ENCODE results near the gene MS4A10. TPM values are rescaled to one million over a fixed set of nuclear protein-coding genes. Genes with fewer than 3 reads are reported as not detected.

The MS4A10 gene
- total and polyA plus RNA-seq, 2 of the 8 experiments (the other 6 are each of a cell fraction or from before 2014, with no cell fraction given) = not detected

GRCh38 chr11:60771879-60772525 lies 13.1 kb upstream of the MS4A10 start:
- Histone ChIP-seq H2BK20ac (ENCODE audit: low read length) (no peak overlapping the region), H3K23ac (ENCODE audit: insufficient read length) (no peak overlapping the region), H3K9me3 (ENCODE audit: insufficient read depth in 2 of 2, low read depth in 1 of 2, low read length in 1 of 2) (no peaks in the 10 kb centered on the region; a peak in 1 of 4 replicates), H2BK5ac (ENCODE audit: low read depth, low read length) (no peak overlapping the region), H2BK120ac (replicated peaks; ENCODE audit: low read depth, low read length) (no peak overlapping the region), H3K4me3 (ENCODE audit: extremely low read depth in 1 of 4, insufficient read depth in 2 of 4, low read depth in 3 of 4, low read length in 4 of 4) (no peak overlapping the region), H2AK5ac (ENCODE audit: low read depth, low read length) (no peak overlapping the region), H3K27ac (ENCODE audit: low read depth, low read length) (no peak overlapping the region), H3K4me2 (ENCODE audit: insufficient read depth in 1 of 2, low read depth in 2 of 2, low read length in 2 of 2) (no peak overlapping the region), H4K91ac (replicated peaks; ENCODE audit: insufficient read length, low read length) (no peak overlapping the region), H3K18ac (ENCODE audit: extremely low read depth, low read length) (no peak overlapping the region), H2AFZ (ENCODE audit: low read length) (no peak overlapping the region), H3K27me3 (replicated peaks in 1 of 4; ENCODE audit: control insufficient read depth in 3 of 4, extremely low read depth in 1 of 4, insufficient read depth in 3 of 4, low read length in 3 of 4) (peaks cover 0 to 11% (median 5%) of the 10 kb centered on the region in 4 experiments; a peak in 3 of 7 replicates), H4K20me1 (replicated peaks in 1 of 2; ENCODE audit: control insufficient read depth in 1 of 2, insufficient read depth in 2 of 2, low read length in 2 of 2) (no peaks in the 10 kb centered on the region), H3K4me1 (replicated peaks in 1 of 4; ENCODE audit: control insufficient read depth in 3 of 4, insufficient read depth in 4 of 4, low read length in 3 of 4) (no peaks in the 10 kb centered on the region; a peak in 2 of 7 replicates), H3K79me1 (ENCODE audit: low read depth, low read length) (no peaks in the 10 kb centered on the region), H3K4ac (replicated peaks; ENCODE audit: insufficient read length, low read depth, low read length) (no peak overlapping the region), H3K79me2 (ENCODE audit: control insufficient read depth in 1 of 2, insufficient read depth in 2 of 2, low read length in 2 of 2) (no peaks in the 10 kb centered on the region), H4K5ac (ENCODE audit: insufficient read length, low read depth, low read length) (no peak overlapping the region), H3K14ac (ENCODE audit: insufficient read length) (no peak overlapping the region), H3K9ac (replicated peaks in 1 of 4; ENCODE audit: extremely low read depth in 1 of 4, low read depth in 3 of 4, low read length in 3 of 4) (no peak overlapping the region), H3K56ac (replicated peaks; ENCODE audit: insufficient read length, low read depth, low read length) (no peak overlapping the region), H3K36me3 (ENCODE audit: control insufficient read depth in 2 of 4, insufficient read depth in 4 of 4, low read length in 3 of 4) (no peaks in the 10 kb centered on the region), H2BK12ac (ENCODE audit: low read depth, low read length) (no peak overlapping the region), H2BK15ac (ENCODE audit: low read length) (no peak overlapping the region), H3K23me2 (ENCODE audit: low read depth, low read length) (no peaks in the 10 kb centered on the region), H4K8ac (ENCODE audit: extremely low read depth, insufficient read depth, low read length) (no peak overlapping the region)
- FAIRE-seq (no peak), DNase-seq (ENCODE audit: low read depth in 1 of 2, low spot score in 2 of 2) (no peak)
- no peak for TF ChIP-seq TBP (IDR thresholded peaks at IDR 0.05; ENCODE audit: low read depth, low read length)
- ChIA-PET POLR2A (ENCODE audit: partially characterized antibody) (no interaction called here), CTCF (ENCODE audit: partially characterized antibody) (interaction anchor here (0.7 to 11.8 kb wide), 7 partner anchors 8 to 127 kb away, joined by 3 to 145 read pairs (median 4); no protein-coding TSS in a partner anchor)
- WGBS, 2 experiments (ENCODE audit: extremely low coverage in 1 of 2, insufficient coverage in 1 of 2, insufficient read length in 1 of 2, insufficient replicate concordance in 2 of 2, low coverage in 1 of 2, low lambda C conversion rate in 2 of 2, missing lambda C conversion rate in 1 of 2) = 92% methylated on average over 16 of the region's 16 CpGs; no CpG with 5 or more reads in 1 of the 2 experiments

Measured in H1 (cell line).